Measurements from ENCODE around the gene ESYT3.

ESYT3 gene

GRCh38 chr3:138405001-138405400, 29.4 kb upstream of the ESYT3 start:
- intact Hi-C loops (cut with DNase I; ENCODE audit: low total_unique reads), result no loop called here
- TF ChIP-seq CTCF (IDR thresholded peaks at IDR 0.05), result no peak
- H3K9me3 ChIP-seq, result no peaks in the 10 kb centered on the region
- no peaks in the 10 kb centered on the region for H3K4me1 ChIP-seq
- H3K27me3 ChIP-seq, result no peaks in the 10 kb centered on the region
- DNase-seq, result peak in 1 of 2 donors; percentile 28
- no peak overlapping the region for H3K27ac ChIP-seq
- no peak overlapping the region for H3K4me3 ChIP-seq
- H3K36me3 ChIP-seq, result peaks cover 43 to 58% (median 56%) of the 10 kb centered on the region in 3 donors

GRCh38 chr3:138405486-138405885, 28.9 kb upstream of the ESYT3 start:
- intact Hi-C loops (cut with DNase I; ENCODE audit: low total_unique reads), result no loop called here
- no peaks in the 10 kb centered on the region for H3K27me3 ChIP-seq
- peaks cover 41 to 54% (median 51%) of the 10 kb centered on the region in 3 donors for H3K36me3 ChIP-seq
- no peak overlapping the region for H3K27ac ChIP-seq
- no peak overlapping the region for H3K4me3 ChIP-seq
- TF ChIP-seq CTCF (IDR thresholded peaks at IDR 0.05), result no peak
- no peaks in the 10 kb centered on the region for H3K9me3 ChIP-seq
- H3K4me1 ChIP-seq, result no peaks in the 10 kb centered on the region
- no peak for DNase-seq

DNA sequence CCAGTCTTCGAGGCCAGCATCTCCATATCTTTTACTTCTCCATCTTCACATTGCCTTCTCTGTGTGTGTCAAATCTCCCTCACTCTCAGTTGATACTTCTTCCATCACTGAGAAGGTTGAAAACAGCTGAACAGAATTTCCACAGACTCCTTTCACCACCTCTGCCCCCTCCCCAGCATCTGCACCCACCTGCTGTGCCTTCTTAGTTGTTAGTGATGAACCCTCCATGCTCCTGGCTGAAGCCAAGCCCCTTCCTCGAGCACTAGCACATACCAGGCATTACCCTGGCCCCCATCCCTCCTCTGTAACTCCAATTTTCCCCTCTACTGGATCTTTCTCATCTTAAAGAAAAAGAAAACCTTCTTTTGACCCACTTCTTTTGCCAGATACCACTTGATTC, 27.8 kb upstream of the ESYT3 start:
- DNase-seq, result no peak

GRCh38 chr3:138407236-138407907, 27.0 kb upstream of the ESYT3 start:
- intact Hi-C loops (cut with DNase I; ENCODE audit: low total_unique reads), result no loop called here
- Histone ChIP-seq H3K9me3 (no peaks in the 10 kb centered on the region), H3K4me1 (no peaks in the 10 kb centered on the region), H3K36me3 (peaks cover 32 to 35% (median 33%) of the 10 kb centered on the region in 3 donors), H3K27me3 (no peaks in the 10 kb centered on the region), H3K4me3 (no peak overlapping the region), H3K27ac (no peak overlapping the region)
- no peak for DNase-seq
- TF ChIP-seq CTCF (IDR thresholded peaks at IDR 0.05), result no peak

More for the DNA sequence above, 27.8 kb upstream of the ESYT3 start:
- Histone ChIP-seq H3K36me3 (peaks cover 37 to 43% (median 41%) of the 10 kb centered on the region in 3 donors), H3K4me3 (no peak overlapping the region), H3K9me3 (no peaks in the 10 kb centered on the region), H3K27ac (no peak overlapping the region), H3K4me1 (no peaks in the 10 kb centered on the region), H3K27me3 (no peaks in the 10 kb centered on the region)
- intact Hi-C loops (cut with DNase I; ENCODE audit: low total_unique reads), result no loop called here
- no peak for TF ChIP-seq CTCF (IDR thresholded peaks at IDR 0.05)

GRCh38 chr3:138408751-138409570, 25.5 kb upstream of the ESYT3 start:
- Histone ChIP-seq H3K27me3 (no peaks in the 10 kb centered on the region), H3K27ac (no peak overlapping the region), H3K4me3 (no peak overlapping the region), H3K4me1 (no peaks in the 10 kb centered on the region), H3K9me3 (no peaks in the 10 kb centered on the region), H3K36me3 (peaks cover 19 to 20% (median 19%) of the 10 kb centered on the region in 3 donors)
- intact Hi-C loops (cut with DNase I; ENCODE audit: low total_unique reads), result no loop called here
- DNase-seq, result no peak
- no peak for TF ChIP-seq CTCF (IDR thresholded peaks at IDR 0.05)

All from tibial artery (tissue), 4 donors.